NT2/D1 (cell line): ENCODE data around the gene CDCA4.

Experiments used
- SUZ12 ChIP-seq: IDR thresholded peaks from 2 replicates; pipeline ENCODE4 v1.6.1; 2011; ENCODE audit not compliant: insufficient read length, insufficient read depth; ENCODE audit errors: extremely low read depth
- YY1 ChIP-seq: IDR thresholded peaks from 2 replicates; pipeline ENCODE4 v1.6.1; 2011; ENCODE audit not compliant: insufficient read length, insufficient read depth
- ZNF274 ChIP-seq: IDR thresholded peaks from 2 replicates; pipeline ENCODE4 v1.6.1; 2011; ENCODE audit warnings: mild to moderate bottlenecking, low read depth, low read length

DNA sequence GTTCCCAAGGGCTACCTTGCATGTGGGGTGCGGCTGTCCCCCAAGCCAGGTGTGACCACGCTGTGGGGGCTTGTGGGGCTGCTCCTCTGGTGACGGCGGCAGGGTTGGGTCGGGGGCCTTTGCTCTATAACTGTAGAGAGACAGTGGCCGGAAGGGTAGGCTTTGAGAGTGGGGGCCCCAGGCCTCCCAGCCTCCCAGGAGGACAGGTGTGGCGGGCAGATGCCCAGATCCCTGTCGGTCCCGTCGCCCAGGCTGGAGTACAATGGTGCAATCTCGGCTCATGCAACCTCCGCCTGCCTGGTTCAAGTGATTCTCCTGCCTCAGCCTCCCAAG is 47.1 kb upstream of the CDCA4 start:
- no peak for TF ChIP-seq YY1
- no peak for TF ChIP-seq ZNF274
- no peak for TF ChIP-seq SUZ12
